BLaER1 (cell line): Measurements from ENCODE around the gene PATJ.
"Not testable (repeated sequence)": the region's sequence is repeated elsewhere in the genome, so short reads cannot be mapped to it uniquely, and the experiment has no call there.

ENCODE experiments used
- H3K27ac ChIP-seq: shearing (Covaris generic); formaldehyde crosslinking; 2 replicates; pipeline ENCODE4 v1.8.1; 2022
- H3K27me3 ChIP-seq: shearing (Covaris generic); formaldehyde crosslinking; 2 replicates; pipeline ENCODE4 v1.8.1; 2022
- H3K36me3 ChIP-seq: shearing (Covaris generic); formaldehyde crosslinking; 2 replicates; pipeline ENCODE4 v1.8.1; 2022
- H3K4me1 ChIP-seq: shearing (Covaris generic); formaldehyde crosslinking; 2 replicates; pipeline ENCODE4 v1.8.1; 2022
- H3K4me2 ChIP-seq: shearing (Covaris generic); formaldehyde crosslinking; 2 replicates; pipeline ENCODE4 v1.8.1; 2022
- H3K4me3 ChIP-seq: shearing (Covaris generic); formaldehyde crosslinking; 2 replicates; pipeline ENCODE4 v1.8.1; 2022
- H3K9ac ChIP-seq: shearing (Covaris generic); formaldehyde crosslinking; 2 replicates; pipeline ENCODE4 v1.8.1; 2022
- H3K9me3 ChIP-seq: shearing (Covaris generic); formaldehyde crosslinking; 2 replicates; pipeline ENCODE4 v1.8.1; 2022
- H4K20me1 ChIP-seq: shearing (Covaris generic); formaldehyde crosslinking; 2 replicates; pipeline ENCODE4 v1.8.1; 2022
- Cebpa-rat ChIP-seq: shearing (Covaris generic); IDR thresholded peaks from 2 replicates; pipeline ENCODE4 v1.8.1; 2022

Gene PATJ

DNA sequence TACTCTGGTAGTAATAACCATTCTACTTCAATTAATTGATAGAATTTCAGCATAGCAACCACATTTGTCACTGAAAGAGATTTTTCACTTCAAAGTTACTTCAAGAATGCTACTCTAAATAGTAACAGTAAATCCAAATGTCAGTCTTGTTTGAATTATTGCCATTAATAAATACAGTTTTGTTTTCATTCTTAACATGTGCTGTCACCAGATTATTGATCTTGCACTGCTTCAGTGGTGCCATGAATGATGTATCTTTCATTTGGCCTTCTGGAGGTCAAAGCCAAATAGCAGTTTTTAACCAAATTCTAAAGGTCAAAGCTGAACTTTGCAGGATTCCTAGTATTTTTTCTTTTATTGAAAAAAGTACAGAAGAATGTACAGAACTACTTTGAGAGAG is 199.5 kb downstream of the PATJ start:
- no peak overlapping the region for H3K4me2 ChIP-seq
- H4K20me1 ChIP-seq = no peaks in the 10 kb centered on the region
- H3K27ac ChIP-seq = no peak overlapping the region
- no peak for TF ChIP-seq Cebpa-rat
- H3K4me1 ChIP-seq = no peaks in the 10 kb centered on the region
- no peaks in the 10 kb centered on the region for H3K36me3 ChIP-seq
- no peak overlapping the region for H3K9ac ChIP-seq
- no peaks in the 10 kb centered on the region for H3K27me3 ChIP-seq
- no peak overlapping the region for H3K4me3 ChIP-seq
- H3K9me3 ChIP-seq = peaks cover 8% of the 10 kb centered on the region

DNA sequence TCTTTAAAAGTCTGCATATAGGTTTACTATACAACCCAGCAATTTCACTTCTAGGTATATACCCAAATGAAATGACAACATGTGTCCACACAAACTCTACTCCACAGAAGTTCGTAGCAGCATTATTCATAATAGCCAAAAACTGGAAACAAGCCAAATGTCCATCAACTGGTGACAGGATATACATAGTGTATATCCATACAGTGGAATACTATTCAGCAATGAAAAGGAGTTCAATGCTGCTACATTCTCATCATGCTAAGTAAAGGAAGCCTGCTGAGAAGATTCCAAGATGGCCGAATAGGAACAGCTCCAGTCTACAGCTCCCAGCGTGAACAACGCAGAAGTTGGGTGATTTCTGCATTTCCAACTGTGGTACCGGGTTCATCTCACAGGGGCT is 200.6 kb downstream of the PATJ start:
- no peaks in the 10 kb centered on the region for H3K27me3 ChIP-seq
- H3K27ac ChIP-seq = no peak overlapping the region
- H3K9me3 ChIP-seq = peaks cover 8% of the 10 kb centered on the region
- no peak overlapping the region for H3K4me2 ChIP-seq
- no peak overlapping the region for H3K4me3 ChIP-seq
- H3K9ac ChIP-seq = no peak overlapping the region
- H3K4me1 ChIP-seq = no peaks in the 10 kb centered on the region
- no peaks in the 10 kb centered on the region for H3K36me3 ChIP-seq
- no peaks in the 10 kb centered on the region for H4K20me1 ChIP-seq
- TF ChIP-seq Cebpa-rat = no peak

GRCh38 chr1:61948685-61949084 is 206.4 kb downstream of the PATJ start:
- H4K20me1 ChIP-seq, H3K4me3 ChIP-seq, H3K4me1 ChIP-seq, H3K4me2 ChIP-seq, H3K27me3 ChIP-seq, H3K9me3 ChIP-seq, H3K27ac ChIP-seq, H3K36me3 ChIP-seq, H3K9ac ChIP-seq: not testable (repeated sequence)

GRCh38 chr1:61950418-61950817 is 208.1 kb downstream of the PATJ start:
- Histone ChIP-seq H3K27ac (no peak overlapping the region), H3K4me1 (no peaks in the 10 kb centered on the region), H3K4me3 (no peak overlapping the region), H3K9ac (no peak overlapping the region), H3K36me3 (no peaks in the 10 kb centered on the region), H4K20me1 (no peaks in the 10 kb centered on the region), H3K4me2 (no peak overlapping the region), H3K27me3 (no peaks in the 10 kb centered on the region), H3K9me3 (no peaks in the 10 kb centered on the region)
- no peak for TF ChIP-seq Cebpa-rat

- Histone ChIP-seq H3K9ac (no peak overlapping the region), H3K36me3 (no peaks in the 10 kb centered on the region), H3K9me3 (no peaks in the 10 kb centered on the region), H3K4me1 (no peaks in the 10 kb centered on the region), H3K27ac (no peak overlapping the region), H3K27me3 (no peaks in the 10 kb centered on the region), H3K4me2 (no peak overlapping the region), H3K4me3 (no peak overlapping the region), H4K20me1 (no peaks in the 10 kb centered on the region)
- TF ChIP-seq Cebpa-rat = no peak
Measured at GRCh38 chr1:61951731-61952580, 209.7 kb downstream of the PATJ start.

DNA sequence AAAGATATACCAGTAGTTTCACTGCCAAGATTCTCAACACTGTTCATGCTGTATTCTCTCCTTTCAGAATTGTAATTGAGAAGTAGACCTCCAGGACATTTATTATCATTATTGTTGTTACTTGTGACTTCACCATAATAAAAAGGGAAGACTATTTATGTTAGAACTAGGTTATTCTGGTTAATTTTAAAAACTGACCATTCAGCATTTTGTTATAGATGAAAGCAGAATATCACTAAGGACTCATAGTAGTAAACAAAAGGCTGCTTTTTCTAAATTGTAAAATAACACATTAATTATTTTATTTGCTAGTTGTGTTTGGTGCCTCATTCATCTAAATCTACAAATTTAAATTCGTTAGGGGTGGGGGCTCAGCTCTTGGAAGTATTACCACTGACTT is 210.4 kb downstream of the PATJ start:
- H4K20me1 ChIP-seq = no peaks in the 10 kb centered on the region
- no peaks in the 10 kb centered on the region for H3K9me3 ChIP-seq
- H3K36me3 ChIP-seq = no peaks in the 10 kb centered on the region
- H3K4me3 ChIP-seq = no peak overlapping the region
- no peak overlapping the region for H3K27ac ChIP-seq
- no peak overlapping the region for H3K9ac ChIP-seq
- no peak overlapping the region for H3K4me2 ChIP-seq
- H3K4me1 ChIP-seq = no peaks in the 10 kb centered on the region
- no peak for TF ChIP-seq Cebpa-rat
- no peaks in the 10 kb centered on the region for H3K27me3 ChIP-seq

DNA sequence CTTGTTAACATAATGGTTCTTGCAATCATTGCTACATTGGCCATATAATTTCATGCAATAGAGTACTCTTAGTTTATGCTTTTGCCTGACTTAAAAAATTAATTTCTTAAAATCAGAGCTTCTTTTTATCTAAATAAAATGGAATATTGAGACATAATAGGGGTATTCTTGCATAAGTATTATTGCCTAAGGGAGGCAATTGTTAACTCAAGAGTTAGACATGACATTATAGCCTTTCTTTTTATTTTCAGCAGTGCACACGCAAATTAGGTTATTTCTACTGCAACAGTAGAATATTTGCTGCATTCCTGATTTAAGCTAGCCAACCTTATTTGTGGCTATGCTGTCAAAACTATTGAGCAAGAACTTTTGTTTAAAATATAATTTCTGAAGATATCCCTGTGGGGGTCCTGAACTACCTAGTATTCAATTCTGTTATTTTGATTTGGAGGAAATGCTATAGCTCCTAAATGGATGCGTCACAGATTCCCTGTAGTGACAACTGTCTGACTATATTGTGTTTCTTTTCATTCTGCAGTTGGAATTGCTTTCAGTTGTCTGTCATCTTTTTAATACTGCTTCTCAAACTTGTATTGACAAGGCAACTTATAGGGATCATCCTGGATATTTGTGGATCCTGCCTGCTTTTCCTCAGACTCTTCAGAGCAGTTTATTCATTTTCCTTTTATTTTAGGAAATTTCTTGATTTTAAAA is 211.0 kb downstream of the PATJ start:
- no peaks in the 10 kb centered on the region for H3K27me3 ChIP-seq
- H3K9ac ChIP-seq = no peak overlapping the region
- H3K4me3 ChIP-seq = no peak overlapping the region
- no peak for TF ChIP-seq Cebpa-rat
- no peaks in the 10 kb centered on the region for H3K9me3 ChIP-seq
- H3K27ac ChIP-seq = no peak overlapping the region
- H4K20me1 ChIP-seq = no peaks in the 10 kb centered on the region
- no peaks in the 10 kb centered on the region for H3K4me1 ChIP-seq
- H3K36me3 ChIP-seq = no peaks in the 10 kb centered on the region
- H3K4me2 ChIP-seq = no peak overlapping the region

DNA sequence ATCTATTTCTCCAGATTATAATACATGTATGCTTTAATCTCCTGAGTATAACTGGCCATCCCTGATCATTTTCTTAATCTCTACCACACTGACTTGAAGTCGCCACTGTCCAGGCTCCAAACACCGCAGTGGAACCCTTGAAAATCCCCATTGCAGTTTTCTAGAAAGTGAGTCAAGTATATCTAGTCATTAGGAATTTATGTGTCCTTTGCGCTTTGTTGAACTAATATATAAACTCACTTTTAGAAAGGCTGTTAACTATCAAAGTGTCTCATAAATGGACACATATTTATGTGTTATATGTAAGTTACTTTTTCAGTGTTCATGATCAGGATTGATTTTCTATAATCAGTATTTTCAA is 211.5 kb downstream of the PATJ start:
- no peaks in the 10 kb centered on the region for H4K20me1 ChIP-seq
- no peak overlapping the region for H3K4me3 ChIP-seq
- no peak overlapping the region for H3K4me2 ChIP-seq
- H3K4me1 ChIP-seq = no peaks in the 10 kb centered on the region
- H3K27ac ChIP-seq = no peak overlapping the region
- H3K27me3 ChIP-seq = no peaks in the 10 kb centered on the region
- H3K9me3 ChIP-seq = no peaks in the 10 kb centered on the region
- no peaks in the 10 kb centered on the region for H3K36me3 ChIP-seq
- no peak overlapping the region for H3K9ac ChIP-seq
- no peak for TF ChIP-seq Cebpa-rat

GRCh38 chr1:61955261-61955660 is 213.0 kb downstream of the PATJ start:
- Histone ChIP-seq H3K27ac (no peak overlapping the region), H3K9ac (no peak overlapping the region), H3K4me1 (no peaks in the 10 kb centered on the region), H3K4me2 (no peak overlapping the region), H4K20me1 (no peaks in the 10 kb centered on the region), H3K4me3 (no peak overlapping the region), H3K9me3 (no peaks in the 10 kb centered on the region), H3K27me3 (no peaks in the 10 kb centered on the region), H3K36me3 (no peaks in the 10 kb centered on the region)
- no peak for TF ChIP-seq Cebpa-rat

GRCh38 chr1:61956016-61956645 is 213.9 kb downstream of the PATJ start:
- H3K4me1 ChIP-seq = no peaks in the 10 kb centered on the region
- H3K36me3 ChIP-seq = no peaks in the 10 kb centered on the region
- no peak overlapping the region for H3K9ac ChIP-seq

More at GRCh38 chr1:61956016-61956645, 213.9 kb downstream of the PATJ start:
- Histone ChIP-seq H3K4me2 (no peak overlapping the region), H3K4me3 (no peak overlapping the region), H3K9me3 (no peaks in the 10 kb centered on the region), H3K27me3 (no peaks in the 10 kb centered on the region), H3K27ac (no peak overlapping the region), H4K20me1 (no peaks in the 10 kb centered on the region)
- TF ChIP-seq Cebpa-rat = no peak
